A204.1 (cell line): Measurements from ENCODE around the gene TAB2.

Experiments used
- FAIRE-seq: peaks from 2 replicates; lab custom pipeline; 2012; peaks lifted over from hg19 to GRCh38; lab: Jason Lieb, UNC

TAB2 gene

GRCh38 chr6:149371154-149371553 lies 53.6 kb downstream of the TAB2 start:
- FAIRE-seq: no peak

- no peak for FAIRE-seq
Observed at GRCh38 chr6:149372062-149372461, 54.5 kb downstream of the TAB2 start.

- no peak for FAIRE-seq
Observed at GRCh38 chr6:149373511-149373910, 56.0 kb downstream of the TAB2 start.

GRCh38 chr6:149379977-149380376 lies 62.5 kb downstream of the TAB2 start:
- no peak for FAIRE-seq

GRCh38 chr6:149380523-149380922 lies 63.0 kb downstream of the TAB2 start:
- no peak for FAIRE-seq

- FAIRE-seq: no peak
Observed at GRCh38 chr6:149383371-149383770, 65.9 kb downstream of the TAB2 start.

- FAIRE-seq: no peak
Observed at GRCh38 chr6:149384464-149384863, 67.0 kb downstream of the TAB2 start.

- no peak for FAIRE-seq
Observed at GRCh38 chr6:149385998-149386646, 68.6 kb downstream of the TAB2 start.

- no peak for FAIRE-seq
Observed at GRCh38 chr6:149387779-149388512, 70.4 kb downstream of the TAB2 start.

- no peak for FAIRE-seq
Observed at GRCh38 chr6:149389509-149390297, 72.2 kb downstream of the TAB2 start.

GRCh38 chr6:149392093-149392492 lies 74.6 kb downstream of the TAB2 start:
- FAIRE-seq: no peak

GRCh38 chr6:149392535-149392934 lies 75.0 kb downstream of the TAB2 start:
- FAIRE-seq: no peak

GRCh38 chr6:149393002-149393679 lies 75.6 kb downstream of the TAB2 start:
- FAIRE-seq: no peak

GRCh38 chr6:149395185-149395584 lies 77.7 kb downstream of the TAB2 start:
- no peak for FAIRE-seq

GRCh38 chr6:149397384-149397783 lies 79.9 kb downstream of the TAB2 start:
- no peak for FAIRE-seq

GRCh38 chr6:149400050-149400449 lies 82.5 kb downstream of the TAB2 start, which contains the start of gene SUMO4:
Gene SUMO4, plus strand, starts transcription at chr6:149400262. Its CDS starts 130 bp downstream, at chr6:149400392.
- no peak for FAIRE-seq

GRCh38 chr6:149403534-149403933 lies 86.0 kb downstream of the TAB2 start:
- no peak for FAIRE-seq

- no peak for FAIRE-seq
Observed at GRCh38 chr6:149405823-149406765, 88.6 kb downstream of the TAB2 start.

GRCh38 chr6:149409617-149410016 lies 92.1 kb downstream of the TAB2 start:
- FAIRE-seq: no peak

- FAIRE-seq: no peak
Observed at GRCh38 chr6:149410557-149410956, 93.0 kb downstream of the TAB2 start.

GRCh38 chr6:149414009-149414408 lies 96.5 kb downstream of the TAB2 start:
- no peak for FAIRE-seq
